GM19395 (cell line): ENCODE data around the gene CORO2B.

Experiments used
- ATAC-seq: cut with Tn5 transposase; IDR thresholded peaks from one replicate; pipeline ENCODE4 v1.9.1; 2021; ENCODE audit warnings: mild to moderate bottlenecking, moderate library complexity; ENCODE audit not compliant: unreplicated experiment

CORO2B gene

GRCh38 chr15:68589783-68590710, 11.3 kb downstream of the CORO2B start:
- ATAC-seq: no peak

DNA sequence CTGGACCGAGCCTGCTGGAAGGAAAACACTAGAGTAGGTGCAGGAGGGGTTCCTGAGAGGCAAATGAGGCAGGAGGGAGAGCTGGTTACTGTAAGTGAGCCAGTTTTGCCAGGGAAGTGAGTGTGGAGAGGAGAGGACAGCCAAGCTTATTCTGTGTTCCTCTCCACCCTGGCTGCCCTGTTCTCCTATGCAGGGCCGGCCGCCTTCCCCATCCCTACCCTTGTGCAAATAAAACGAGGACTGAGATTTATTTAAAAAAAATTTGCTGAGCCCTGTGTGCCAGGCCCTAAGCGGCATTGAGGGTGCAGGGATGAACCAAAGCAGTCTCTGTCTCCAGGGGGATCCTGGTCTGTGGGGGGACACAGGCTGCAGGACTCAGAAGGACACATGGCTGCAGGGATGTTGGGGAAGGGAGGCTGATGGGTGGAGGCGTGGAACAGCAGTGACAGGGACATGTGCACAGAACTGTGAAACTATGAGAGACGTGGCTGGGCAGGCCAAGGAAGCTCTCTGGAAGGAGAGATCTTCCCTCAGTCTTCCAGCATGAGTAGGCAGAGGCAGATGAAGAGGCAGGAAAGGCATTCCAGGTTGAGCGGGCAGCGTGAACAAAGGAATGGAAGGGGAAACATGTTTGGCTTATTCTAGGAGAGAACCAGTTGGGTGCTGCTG, 12.1 kb downstream of the CORO2B start:
- ATAC-seq: no peak

DNA sequence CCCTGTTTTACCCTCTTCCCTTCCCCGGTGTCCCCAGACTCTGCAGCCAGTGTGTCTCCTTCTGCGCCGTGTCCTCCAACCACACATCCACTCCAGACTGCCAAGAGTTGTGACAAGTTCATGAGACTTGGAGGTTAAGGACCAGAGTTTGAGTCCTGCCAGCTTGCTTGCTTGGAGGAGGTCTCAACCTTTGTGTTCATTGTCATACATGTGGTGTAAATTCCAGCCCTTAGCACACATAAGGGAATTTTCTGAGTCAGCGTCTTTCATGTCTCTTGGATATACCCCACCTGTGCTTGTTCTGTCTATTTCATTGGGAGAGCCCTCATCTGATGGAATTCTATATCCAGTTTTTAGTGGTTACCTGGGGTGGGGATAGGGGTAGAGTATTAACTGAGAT, 13.3 kb downstream of the CORO2B start:
- ATAC-seq: no peak

DNA sequence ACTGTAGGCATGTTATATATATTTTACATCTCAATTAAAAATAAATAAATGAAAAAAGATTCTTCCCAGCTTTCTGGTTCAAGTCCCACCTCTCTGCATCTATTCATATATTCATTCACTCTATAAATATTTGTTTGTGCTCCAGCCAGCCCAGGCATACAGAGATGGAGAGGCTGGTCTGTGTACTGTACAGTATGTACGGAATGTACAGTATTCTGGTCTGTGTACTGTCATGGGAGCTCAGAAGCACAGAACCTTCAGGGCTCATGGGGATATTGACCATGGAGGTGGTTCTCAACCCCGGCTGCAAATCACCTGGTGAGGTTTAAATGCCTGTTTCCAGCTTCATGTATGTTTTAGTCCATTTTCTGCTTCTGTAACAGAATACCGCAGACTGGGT, 13.8 kb downstream of the CORO2B start:
- ATAC-seq: no peak

DNA sequence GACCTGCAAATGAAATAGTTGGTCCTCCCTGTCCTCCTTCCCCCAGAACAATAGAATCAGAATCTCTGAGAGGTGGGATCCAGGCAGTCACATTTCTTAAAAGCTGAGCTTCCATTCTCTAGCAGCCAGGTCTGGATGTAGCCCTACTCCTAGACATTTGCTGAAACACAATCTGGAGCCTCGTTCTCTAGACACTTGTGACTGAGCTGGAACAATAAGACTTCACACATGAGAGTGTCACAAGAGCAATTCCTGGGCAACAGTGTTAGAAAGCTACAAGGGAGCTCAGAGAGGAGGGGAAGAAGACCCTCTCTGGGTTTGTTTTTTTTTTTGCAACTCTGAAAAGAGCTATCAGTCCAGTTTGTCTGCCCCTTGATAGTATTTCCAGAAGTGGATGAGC, 14.5 kb downstream of the CORO2B start:
- ATAC-seq: no peak

DNA sequence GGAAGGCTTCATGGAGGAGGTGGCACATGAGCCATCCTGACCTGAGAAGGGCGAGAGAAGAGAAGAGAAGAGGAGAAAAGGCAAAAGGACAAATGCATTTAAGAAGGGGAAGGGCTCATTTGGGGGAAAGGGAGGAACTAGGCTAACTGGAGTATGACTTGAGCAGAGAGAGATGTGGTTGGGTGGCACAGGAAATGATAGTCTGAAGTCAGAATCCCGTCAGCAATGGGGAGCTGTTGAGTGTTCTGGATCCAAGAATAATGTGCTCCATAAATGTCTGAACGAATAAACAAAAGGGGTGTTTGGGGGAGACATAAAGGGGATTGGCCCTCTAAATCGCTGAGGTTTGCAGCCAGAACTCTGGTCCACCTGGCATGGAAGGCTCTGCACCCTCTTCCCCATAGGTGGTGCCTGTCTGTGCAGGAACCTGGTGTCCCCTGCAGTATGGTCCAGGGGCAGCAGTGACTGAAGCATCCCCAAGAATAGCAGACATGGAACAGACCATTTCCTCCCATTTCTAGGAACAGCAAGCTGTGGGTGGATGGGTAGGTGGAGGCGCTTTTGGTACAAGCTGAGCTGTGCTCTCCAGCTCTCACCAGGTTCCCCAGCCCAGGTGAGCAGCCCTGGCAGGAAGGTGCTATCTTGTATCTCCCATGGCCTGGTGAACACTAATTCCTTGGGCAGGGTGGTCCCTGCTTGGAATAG, 15.2 kb downstream of the CORO2B start:
- ATAC-seq: no peak

- ATAC-seq: no peak
Observed at GRCh38 chr15:68594533-68595259, 15.9 kb downstream of the CORO2B start.

DNA sequence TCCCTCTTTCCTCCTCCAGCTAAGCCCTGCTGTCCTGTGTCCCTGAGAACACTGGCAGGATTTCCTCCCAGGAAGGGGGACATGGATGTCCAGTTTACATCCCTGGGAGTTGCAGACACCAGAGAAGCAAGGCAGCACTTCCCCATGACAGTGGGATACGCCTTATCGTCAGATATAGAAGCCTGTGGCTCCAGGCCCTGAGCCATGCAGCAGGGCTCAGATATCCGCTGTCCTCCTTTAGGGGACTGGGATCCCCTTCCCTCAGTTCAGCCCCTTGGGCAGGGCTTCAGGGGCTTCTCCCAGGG, 16.4 kb downstream of the CORO2B start:
- ATAC-seq: no peak

- ATAC-seq: no peak
Observed at GRCh38 chr15:68595761-68596160, 17.0 kb downstream of the CORO2B start.

- no peak for ATAC-seq
Observed at GRCh38 chr15:68596691-68597090, 17.9 kb downstream of the CORO2B start.

GRCh38 chr15:68597581-68597980, 18.8 kb downstream of the CORO2B start:
- ATAC-seq: no peak

GRCh38 chr15:68598171-68599152, 19.7 kb downstream of the CORO2B start:
- no peak for ATAC-seq

- no peak for ATAC-seq
Observed at GRCh38 chr15:68599153-68599545, 20.4 kb downstream of the CORO2B start.

GRCh38 chr15:68599560-68600071, 20.8 kb downstream of the CORO2B start:
- no peak for ATAC-seq

GRCh38 chr15:68601206-68602197, 22.7 kb downstream of the CORO2B start:
- ATAC-seq: no peak

GRCh38 chr15:68602459-68603215, 23.8 kb downstream of the CORO2B start:
- no peak for ATAC-seq

DNA sequence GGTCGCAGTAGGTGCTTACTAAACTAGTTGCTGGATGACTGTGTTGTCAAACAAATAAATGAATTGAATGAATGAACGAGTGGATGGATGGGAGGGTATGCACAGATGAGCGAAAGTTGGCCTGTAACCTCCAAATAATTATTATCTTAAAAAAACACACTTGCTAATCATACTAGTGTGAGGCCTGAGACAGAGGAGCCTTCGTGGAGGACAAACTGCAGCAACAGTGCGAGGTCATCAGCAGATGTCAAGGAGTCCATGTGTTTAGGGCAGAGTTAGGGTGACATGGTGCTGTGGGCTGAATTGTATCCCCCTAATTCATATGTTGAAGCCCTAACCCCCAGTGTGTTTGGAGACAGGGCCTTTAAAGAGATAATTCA, 24.4 kb downstream of the CORO2B start:
- no peak for ATAC-seq

GRCh38 chr15:68603951-68604350, 25.2 kb downstream of the CORO2B start:
- ATAC-seq: no peak
